GM12864 (cell line): ENCODE data around the gene AKAP13.

Experiments used
- DNase-seq: peaks from one replicate; pipeline ENCODE4 v3.0.0-alpha.2; 2011; ENCODE audit warnings: low read depth
- H3K4me3 ChIP-seq: 2 replicates; pipeline ENCODE4 v1.5.1; 2011; ENCODE audit warnings: mild to moderate bottlenecking, low read depth, low read length, control low read depth
- TF ChIP-seq, protein P1 (sequence below): IDR thresholded peaks from 2 replicates; pipeline ENCODE4 v1.5.1; 2011; ENCODE audit warnings: low read depth, mild to moderate bottlenecking, moderate library complexity, low read length, control low read depth, inconsistent platforms; ENCODE audit errors: missing control alignments

The AKAP13 gene

DNA sequence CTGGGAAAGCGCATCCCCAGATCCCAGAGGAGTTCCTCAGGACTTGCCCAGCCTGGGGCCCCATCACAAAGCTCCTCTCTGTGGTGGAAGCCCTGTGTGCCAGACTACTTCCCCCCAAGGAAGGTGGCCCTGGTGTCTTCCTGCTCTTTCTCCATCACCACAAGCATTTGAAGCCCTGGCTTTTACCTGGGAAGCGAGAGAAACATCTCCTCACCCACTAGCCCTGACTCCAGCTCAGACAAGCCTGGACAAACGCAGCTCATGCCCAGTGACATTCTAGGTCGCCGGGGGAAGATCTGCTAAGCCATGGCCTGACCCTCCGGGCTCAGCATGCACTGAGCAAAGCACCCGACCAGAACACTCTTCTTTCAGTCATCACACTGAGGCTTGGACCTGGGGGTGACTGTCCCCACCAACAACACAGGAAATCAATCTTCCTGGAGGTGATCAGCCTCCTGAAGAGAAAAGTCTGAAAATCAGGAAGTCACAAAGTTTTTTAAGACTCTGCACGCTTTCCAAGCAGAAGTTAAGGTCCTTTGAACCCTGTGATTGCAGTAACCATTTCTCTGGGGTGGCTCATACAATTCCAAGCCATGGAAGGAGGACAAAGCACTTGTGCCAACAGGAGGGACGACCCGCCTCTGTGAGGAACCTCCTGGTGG, 373.5 kb downstream of the AKAP13 start:
- no peak overlapping the region for H3K4me3 ChIP-seq
- TF ChIP-seq, protein P1, sequence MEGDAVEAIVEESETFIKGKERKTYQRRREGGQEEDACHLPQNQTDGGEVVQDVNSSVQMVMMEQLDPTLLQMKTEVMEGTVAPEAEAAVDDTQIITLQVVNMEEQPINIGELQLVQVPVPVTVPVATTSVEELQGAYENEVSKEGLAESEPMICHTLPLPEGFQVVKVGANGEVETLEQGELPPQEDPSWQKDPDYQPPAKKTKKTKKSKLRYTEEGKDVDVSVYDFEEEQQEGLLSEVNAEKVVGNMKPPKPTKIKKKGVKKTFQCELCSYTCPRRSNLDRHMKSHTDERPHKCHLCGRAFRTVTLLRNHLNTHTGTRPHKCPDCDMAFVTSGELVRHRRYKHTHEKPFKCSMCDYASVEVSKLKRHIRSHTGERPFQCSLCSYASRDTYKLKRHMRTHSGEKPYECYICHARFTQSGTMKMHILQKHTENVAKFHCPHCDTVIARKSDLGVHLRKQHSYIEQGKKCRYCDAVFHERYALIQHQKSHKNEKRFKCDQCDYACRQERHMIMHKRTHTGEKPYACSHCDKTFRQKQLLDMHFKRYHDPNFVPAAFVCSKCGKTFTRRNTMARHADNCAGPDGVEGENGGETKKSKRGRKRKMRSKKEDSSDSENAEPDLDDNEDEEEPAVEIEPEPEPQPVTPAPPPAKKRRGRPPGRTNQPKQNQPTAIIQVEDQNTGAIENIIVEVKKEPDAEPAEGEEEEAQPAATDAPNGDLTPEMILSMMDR = no peak
- no peak for DNase-seq

GRCh38 chr15:85754989-85755388, 374.6 kb downstream of the AKAP13 start:
- no peak overlapping the region for H3K4me3 ChIP-seq
- DNase-seq = no peak
- TF ChIP-seq, protein P1 = no peak

GRCh38 chr15:85755471-85755870, 375.1 kb downstream of the AKAP13 start:
- DNase-seq = no peak
- H3K4me3 ChIP-seq = no peak overlapping the region
- TF ChIP-seq, protein P1 = no peak

DNA sequence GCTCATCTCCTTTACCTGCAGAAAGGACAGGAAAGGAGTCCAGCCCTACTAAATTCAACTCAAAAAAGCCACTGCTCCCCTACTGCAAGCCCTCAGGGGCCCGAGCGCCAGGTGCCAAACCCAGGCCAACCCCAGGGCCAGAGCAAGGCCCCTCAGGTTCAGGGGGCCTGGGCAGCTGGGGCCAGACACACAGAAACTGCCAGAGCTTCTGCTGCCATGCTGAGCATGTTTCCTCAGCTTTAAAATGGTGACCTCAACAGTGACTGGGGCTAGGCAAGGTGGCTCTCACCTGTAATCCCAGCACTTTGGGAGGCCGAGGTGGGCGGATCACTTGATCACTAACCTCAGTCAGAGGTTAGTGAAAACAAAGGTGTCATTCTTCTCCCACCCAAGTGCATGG, 375.5 kb downstream of the AKAP13 start:
- DNase-seq = no peak
- no peak overlapping the region for H3K4me3 ChIP-seq
- TF ChIP-seq, protein P1 = no peak

- H3K4me3 ChIP-seq = no peak overlapping the region
- TF ChIP-seq, protein P1 = no peak
- DNase-seq = no peak
These were observed 376.1 kb downstream of the AKAP13 start for GRCh38 chr15:85756411-85757072.

DNA sequence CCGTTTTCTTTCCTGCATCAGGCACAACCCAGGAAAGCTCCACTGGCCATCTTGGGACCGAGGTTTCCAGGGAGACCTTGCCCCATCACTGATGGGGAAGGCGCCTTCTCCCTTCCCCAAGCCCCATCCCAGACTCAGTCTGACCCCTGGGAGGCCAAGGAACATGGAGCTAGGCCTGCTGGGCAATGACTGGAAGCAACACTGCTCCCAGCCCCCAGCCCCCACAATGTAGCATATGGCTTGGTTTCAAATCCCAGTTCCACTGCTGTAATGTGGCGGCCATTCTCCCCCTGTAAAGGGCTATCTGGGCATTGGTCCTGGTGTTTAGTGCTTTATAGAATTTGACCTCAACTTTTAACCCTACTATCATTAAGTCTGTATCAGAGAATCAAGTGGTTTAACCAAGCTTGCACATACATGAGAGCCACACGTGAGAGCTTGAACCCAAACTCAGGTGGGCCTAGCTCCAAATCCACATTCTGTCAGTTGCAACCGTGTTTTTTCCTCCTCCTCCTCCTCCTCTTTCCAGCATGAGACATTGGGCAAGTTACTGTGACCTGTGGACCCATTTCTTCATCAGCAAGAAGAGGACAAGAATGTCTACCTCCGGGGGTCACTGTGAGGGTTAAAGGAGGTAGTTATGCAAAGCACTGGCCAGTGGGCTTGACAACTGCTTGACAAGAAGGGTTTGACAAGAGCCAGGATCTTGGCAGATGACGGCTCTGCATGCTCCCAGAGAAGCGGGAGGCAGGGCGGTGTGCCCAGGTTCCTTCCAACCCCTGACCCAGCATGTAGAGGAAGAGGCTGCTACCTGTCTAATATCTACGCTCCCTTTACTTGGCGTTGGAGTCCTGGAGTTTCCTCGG, 376.9 kb downstream of the AKAP13 start:
- no peak overlapping the region for H3K4me3 ChIP-seq
- TF ChIP-seq, protein P1 = no peak
- no peak for DNase-seq
